Tibial artery (tissue), 4 donors: Measurements from ENCODE around the gene CCDC90B.
"Not testable (repeated sequence)": the region's sequence is repeated elsewhere in the genome, so short reads cannot be mapped to it uniquely, and the experiment has no call there.

Experiments used
- DNase-seq, 2 donors: peaks; one replicate each; pipeline ENCODE4 v3.0.0-alpha.2; 2019
- H3K27ac ChIP-seq, 2 donors: fragments of 200-600 bp; sonication (generic) in 1 of 2; 1 replicate in 1 of 2; 2 replicates in 1 of 2; pipeline ENCODE4 v1.5.1; 2018 to 2019; ENCODE audit warnings: mild to moderate bottlenecking in 1 of 2
- H3K27me3 ChIP-seq, 2 donors: fragments of 200-600 bp; sonication (generic) in 1 of 2; one replicate each; pipeline versions ENCODE4 v1.5.1 to v1.6.0; 2016 to 2019
- H3K36me3 ChIP-seq, 3 donors: fragments of 200-600 bp; sonication (generic) in 2 of 3; one replicate each; pipeline ENCODE4 v1.5.1; 2016 to 2019; ENCODE audit warnings: mild to moderate bottlenecking in 2 of 3
- H3K4me1 ChIP-seq, 4 donors: fragments of 200-600 bp; sonication (generic) in 2 of 4; 1 replicate in 3 of 4; 2 replicates in 1 of 4; pipeline ENCODE4 v1.5.1; 2016 to 2019
- H3K4me3 ChIP-seq, 2 donors: fragments of 200-600 bp; sonication (generic) in 1 of 2; 1 replicate in 1 of 2; 2 replicates in 1 of 2; pipeline ENCODE4 v1.5.1; 2018 to 2019; ENCODE audit warnings: mild to moderate bottlenecking in 2 of 2
- H3K9me3 ChIP-seq, 3 donors: fragments of 200-600 bp; sonication (generic) in 1 of 3; one replicate each; pipeline ENCODE4 v1.5.1; 2016 to 2019
- CTCF ChIP-seq, 2 experiments: fragments of 200-600 bp in 1 of 2; fragments of 450-650 bp in 1 of 2; IDR thresholded peaks; one replicate each; pipeline ENCODE4 v1.5.1; 2017 to 2019; ENCODE audit warnings: antibody characterized with exemption in 2 of 2, mild to moderate bottlenecking in 1 of 2, moderate library complexity in 1 of 2
- intact Hi-C: fragments of 100-400 bp; cut with DNase I; formaldehyde crosslinking; loops from one replicate; pipeline ENCODE4 v1.15.0; 2023; ENCODE audit warnings: low total_unique reads

Gene CCDC90B

DNA sequence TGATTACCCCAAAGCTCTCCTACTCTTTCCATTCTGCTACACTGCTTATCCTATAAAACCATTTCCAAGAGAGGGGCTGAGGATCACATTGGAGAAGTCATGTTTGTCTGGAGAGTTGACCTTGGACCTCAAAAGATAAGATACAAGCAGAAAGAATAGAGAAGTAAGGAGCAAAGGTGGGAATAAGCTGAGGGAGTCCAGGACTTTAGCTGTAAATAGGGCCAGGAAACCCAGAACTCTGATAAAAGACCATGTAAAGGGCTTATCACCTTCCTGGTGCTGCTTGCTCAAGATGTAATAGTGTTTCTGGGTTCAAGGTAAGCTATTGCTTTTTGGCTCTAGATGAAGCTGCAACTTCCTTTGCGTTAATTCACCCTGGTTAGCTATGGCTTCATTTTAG, 32.8 kb upstream of the CCDC90B start:
- intact Hi-C loops = no loop called here
- Histone ChIP-seq H3K27me3 (no peaks in the 10 kb centered on the region), H3K36me3 (no peaks in the 10 kb centered on the region), H3K9me3 (no peaks in the 10 kb centered on the region), H3K4me1 (no peaks in the 10 kb centered on the region), H3K4me3 (no peak overlapping the region), H3K27ac (no peak overlapping the region)
- no peak for TF ChIP-seq CTCF (IDR thresholded peaks at IDR 0.05)
- DNase-seq = no peak

- DNase-seq = no peak
- Histone ChIP-seq H3K27ac (no peak overlapping the region), H3K36me3 (no peaks in the 10 kb centered on the region), H3K4me3 (no peak overlapping the region), H3K27me3 (no peaks in the 10 kb centered on the region), H3K4me1 (no peaks in the 10 kb centered on the region), H3K9me3 (no peaks in the 10 kb centered on the region)
- intact Hi-C loops = no loop called here
- TF ChIP-seq CTCF (IDR thresholded peaks at IDR 0.05) = no peak
Observed at GRCh38 chr11:83317757-83318690, 31.9 kb upstream of the CCDC90B start.

GRCh38 chr11:83316897-83317268, 30.7 kb upstream of the CCDC90B start:
- H3K27ac ChIP-seq, H3K4me3 ChIP-seq, H3K36me3 ChIP-seq, H3K9me3 ChIP-seq, H3K4me1 ChIP-seq, intact Hi-C loops, DNase-seq, H3K27me3 ChIP-seq: not testable (repeated sequence)

- H3K36me3 ChIP-seq, DNase-seq, H3K4me3 ChIP-seq, H3K9me3 ChIP-seq, H3K27me3 ChIP-seq, H3K27ac ChIP-seq, H3K4me1 ChIP-seq, intact Hi-C loops: not testable (repeated sequence)
Observed at GRCh38 chr11:83316143-83316896, 30.2 kb upstream of the CCDC90B start.

DNA sequence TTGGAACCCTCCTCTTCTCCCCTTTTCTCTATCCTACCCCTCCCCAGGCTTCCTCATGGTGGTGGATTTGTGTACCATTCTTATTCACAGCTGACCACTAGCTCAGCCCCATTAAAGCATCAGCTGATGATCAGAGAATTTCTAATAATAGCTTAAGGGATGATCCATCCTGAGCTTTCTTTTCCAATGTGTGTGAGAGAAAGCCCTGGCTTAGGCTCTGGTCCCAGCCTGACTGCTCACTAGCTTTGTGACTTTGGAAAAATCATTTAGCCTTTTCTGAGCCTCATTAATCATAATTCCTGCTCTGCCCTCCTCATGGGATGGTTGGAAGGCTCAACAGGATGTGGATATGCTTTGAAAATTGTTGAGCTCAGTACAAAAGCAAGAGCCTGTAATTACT, 26.3 kb upstream of the CCDC90B start:
- Histone ChIP-seq H3K27me3 (no peaks in the 10 kb centered on the region), H3K27ac (no peak overlapping the region), H3K36me3 (no peaks in the 10 kb centered on the region), H3K4me1 (no peaks in the 10 kb centered on the region), H3K4me3 (no peak overlapping the region), H3K9me3 (no peaks in the 10 kb centered on the region)
- intact Hi-C loops = no loop called here
- no peak for TF ChIP-seq CTCF (IDR thresholded peaks at IDR 0.05)
- DNase-seq = no peak

- Histone ChIP-seq H3K4me3 (no peak overlapping the region), H3K27me3 (no peaks in the 10 kb centered on the region), H3K9me3 (no peaks in the 10 kb centered on the region), H3K36me3 (no peaks in the 10 kb centered on the region), H3K4me1 (no peaks in the 10 kb centered on the region), H3K27ac (no peak overlapping the region)
- no peak for DNase-seq
- intact Hi-C loops = no loop called here
- TF ChIP-seq CTCF (IDR thresholded peaks at IDR 0.05) = no peak
Observed at GRCh38 chr11:83311701-83312100, 25.5 kb upstream of the CCDC90B start.
